ENCODE results near the gene MYO7B. TPM values are rescaled to one million over a fixed set of nuclear protein-coding genes. Genes with fewer than 3 reads are reported as not detected.

Gene MYO7B
- total and polyA plus RNA-seq, 9 of the 15 experiments (the other 6 are each of a cell fraction or from before 2014, with no cell fraction given): 0.08 TPM; not detected in 8

DNA sequence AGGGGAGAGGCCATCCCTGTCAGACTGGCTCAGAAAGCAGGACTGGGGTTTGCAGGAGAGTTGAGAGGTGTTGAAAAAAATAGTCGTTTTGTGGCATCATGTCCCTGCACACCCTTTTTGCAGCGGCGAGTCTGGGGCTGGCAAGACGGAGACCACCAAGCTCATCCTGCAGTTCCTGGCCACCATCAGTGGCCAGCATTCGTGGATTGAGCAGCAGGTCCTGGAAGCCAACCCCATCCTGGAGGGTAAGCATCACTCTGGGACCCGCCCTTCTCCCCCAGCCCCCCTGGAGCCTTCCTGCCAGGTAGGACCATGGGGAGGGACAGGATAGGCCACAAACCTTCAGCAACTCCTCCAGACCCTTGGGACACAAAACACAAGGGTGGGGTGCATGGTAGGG, 34.2 kb downstream of the MYO7B start:
- Histone ChIP-seq H3K9me3 (replicated peaks; ENCODE audit: control insufficient read depth, insufficient read depth, low read depth, low read length) (no peaks in the 10 kb centered on the region), H3K4me3 (no peak overlapping the region), H3K4me1 (replicated peaks in 1 of 2; ENCODE audit: control insufficient read depth in 2 of 2, insufficient read depth in 2 of 2, low read length in 2 of 2) (no peaks in the 10 kb centered on the region; a peak in 1 of 5 replicates), H4K20me1 (replicated peaks; ENCODE audit: control insufficient read depth, insufficient read depth, low read length) (peaks cover 11% of the 10 kb centered on the region), H3K27me3 (ENCODE audit: control insufficient read depth in 2 of 2, insufficient read depth in 2 of 2, low read length in 2 of 2) (peaks cover 53 to 90% of the 10 kb centered on the region in 2 experiments), H3K4me2 (ENCODE audit: insufficient read depth, low read length) (no peak overlapping the region), H3K9ac (ENCODE audit: insufficient read depth in 1 of 2, low read depth in 2 of 2, low read length in 2 of 2) (no peak overlapping the region), H3K27ac (ENCODE audit: extremely low read depth, low read depth, low read length) (no peak overlapping the region), H3K79me2 (ENCODE audit: control insufficient read depth, insufficient read depth, low read length) (no peaks in the 10 kb centered on the region), H3K36me3 (ENCODE audit: control insufficient read depth, insufficient read depth, low read length) (no peaks in the 10 kb centered on the region), H2AFZ (ENCODE audit: low read depth, low read length) (no peak overlapping the region), H3K9me1 (ENCODE audit: control insufficient read depth, insufficient read depth, low read length) (no peaks in the 10 kb centered on the region)
- in situ Hi-C loops (cut with MboI) (no loop called here), intact Hi-C loops (cut with micrococcal nuclease) (no loop called here)
- ChIA-PET CTCF (ENCODE audit: low intra/inter-chr PET ratio) (no interaction called here), POLR2A (interaction anchor here (0.6 kb wide), 1 partner anchor 39 kb away, joined by 4 read pairs; no protein-coding TSS in a partner anchor)
- TF ChIP-seq HNRNPH1 (optimal IDR thresholded peaks at IDR 0.05; ENCODE audit: low read depth, low read length): no peak
- TF ChIP-seq, protein P1, sequence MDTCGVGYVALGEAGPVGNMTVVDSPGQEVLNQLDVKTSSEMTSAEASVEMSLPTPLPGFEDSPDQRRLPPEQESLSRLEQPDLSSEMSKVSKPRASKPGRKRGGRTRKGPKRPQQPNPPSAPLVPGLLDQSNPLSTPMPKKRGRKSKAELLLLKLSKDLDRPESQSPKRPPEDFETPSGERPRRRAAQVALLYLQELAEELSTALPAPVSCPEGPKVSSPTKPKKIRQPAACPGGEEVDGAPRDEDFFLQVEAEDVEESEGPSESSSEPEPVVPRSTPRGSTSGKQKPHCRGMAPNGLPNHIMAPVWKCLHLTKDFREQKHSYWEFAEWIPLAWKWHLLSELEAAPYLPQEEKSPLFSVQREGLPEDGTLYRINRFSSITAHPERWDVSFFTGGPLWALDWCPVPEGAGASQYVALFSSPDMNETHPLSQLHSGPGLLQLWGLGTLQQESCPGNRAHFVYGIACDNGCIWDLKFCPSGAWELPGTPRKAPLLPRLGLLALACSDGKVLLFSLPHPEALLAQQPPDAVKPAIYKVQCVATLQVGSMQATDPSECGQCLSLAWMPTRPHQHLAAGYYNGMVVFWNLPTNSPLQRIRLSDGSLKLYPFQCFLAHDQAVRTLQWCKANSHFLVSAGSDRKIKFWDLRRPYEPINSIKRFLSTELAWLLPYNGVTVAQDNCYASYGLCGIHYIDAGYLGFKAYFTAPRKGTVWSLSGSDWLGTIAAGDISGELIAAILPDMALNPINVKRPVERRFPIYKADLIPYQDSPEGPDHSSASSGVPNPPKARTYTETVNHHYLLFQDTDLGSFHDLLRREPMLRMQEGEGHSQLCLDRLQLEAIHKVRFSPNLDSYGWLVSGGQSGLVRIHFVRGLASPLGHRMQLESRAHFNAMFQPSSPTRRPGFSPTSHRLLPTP (IDR thresholded peaks at IDR 0.05; ENCODE audit: borderline replicate concordance, extremely low read depth, insufficient read length): no peak
- no peak for TF ChIP-seq ZNF408 (CRISPR knock-in tag; IDR thresholded peaks at IDR 0.05; ENCODE audit: low read depth)
- no peak for TF ChIP-seq NR3C1 (CRISPR knock-in tag; IDR thresholded peaks at IDR 0.05)
- TF ChIP-seq, protein P2, sequence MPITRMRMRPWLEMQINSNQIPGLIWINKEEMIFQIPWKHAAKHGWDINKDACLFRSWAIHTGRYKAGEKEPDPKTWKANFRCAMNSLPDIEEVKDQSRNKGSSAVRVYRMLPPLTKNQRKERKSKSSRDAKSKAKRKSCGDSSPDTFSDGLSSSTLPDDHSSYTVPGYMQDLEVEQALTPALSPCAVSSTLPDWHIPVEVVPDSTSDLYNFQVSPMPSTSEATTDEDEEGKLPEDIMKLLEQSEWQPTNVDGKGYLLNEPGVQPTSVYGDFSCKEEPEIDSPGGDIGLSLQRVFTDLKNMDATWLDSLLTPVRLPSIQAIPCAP (CRISPR knock-in tag; IDR thresholded peaks at IDR 0.05; ENCODE audit: borderline replicate concordance): no peak
- TF ChIP-seq THAP7 (CRISPR knock-in tag; IDR thresholded peaks at IDR 0.05): no peak
- TF ChIP-seq, protein P3, sequence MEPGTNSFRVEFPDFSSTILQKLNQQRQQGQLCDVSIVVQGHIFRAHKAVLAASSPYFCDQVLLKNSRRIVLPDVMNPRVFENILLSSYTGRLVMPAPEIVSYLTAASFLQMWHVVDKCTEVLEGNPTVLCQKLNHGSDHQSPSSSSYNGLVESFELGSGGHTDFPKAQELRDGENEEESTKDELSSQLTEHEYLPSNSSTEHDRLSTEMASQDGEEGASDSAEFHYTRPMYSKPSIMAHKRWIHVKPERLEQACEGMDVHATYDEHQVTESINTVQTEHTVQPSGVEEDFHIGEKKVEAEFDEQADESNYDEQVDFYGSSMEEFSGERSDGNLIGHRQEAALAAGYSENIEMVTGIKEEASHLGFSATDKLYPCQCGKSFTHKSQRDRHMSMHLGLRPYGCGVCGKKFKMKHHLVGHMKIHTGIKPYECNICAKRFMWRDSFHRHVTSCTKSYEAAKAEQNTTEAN (CRISPR knock-in tag; IDR thresholded peaks at IDR 0.05): no peak
- TF ChIP-seq TEAD4 (IDR thresholded peaks at IDR 0.05; ENCODE audit: low read length): no peak
- no peak for TF ChIP-seq TEAD4 (CRISPR knock-in tag; IDR thresholded peaks at IDR 0.05; ENCODE audit: borderline replicate concordance)
- no peak for TF ChIP-seq ERF (CRISPR knock-in tag; IDR thresholded peaks at IDR 0.05)
- TF ChIP-seq XRCC5 (IDR thresholded peaks at IDR 0.05; ENCODE audit: low read depth, low read length): no peak
- no peak for ATAC-seq
- BruUV-seq (replicated peaks): no TSS peak
- 7% methylated on average over 4 of the region's 6 CpGs for WGBS (ENCODE audit: insufficient coverage, low coverage, missing lambda C conversion rate)
- no peak for FAIRE-seq
- no peak for DNase-seq (ENCODE audit: extremely low read depth in 1 of 4, low spot score in 3 of 4)

Data from K562 (cell line).